HepG2 (cell line): ENCODE data around the gene ADSS2. TPM values are rescaled to one million over a fixed set of nuclear protein-coding genes. Genes with fewer than 3 reads are reported as not detected.
A peak's percentile ranks its signal among the peaks of the same experiment; 100 is the strongest.

Experiments
- ELF1 ChIP-seq: sonication (generic); formaldehyde crosslinking; IDR thresholded peaks from 2 replicates; pipeline ENCODE4 v1.4.0; 2020; ENCODE audit warnings: missing genetic modification reagents
- FOXK1 ChIP-seq: sonication (generic); formaldehyde crosslinking; IDR thresholded peaks from 2 replicates; pipeline ENCODE4 v1.4.0; 2020; ENCODE audit warnings: low read depth, missing genetic modification reagents, borderline replicate concordance
- HNRNPLL ChIP-seq: fragments of 200-400 bp; formaldehyde crosslinking; IDR thresholded peaks from 2 replicates; pipeline ENCODE4 v1.6.1; 2017; ENCODE audit warnings: mild to moderate bottlenecking, low read depth, low read length; ENCODE audit not compliant: poor library complexity, severe bottlenecking
- IKZF1 ChIP-seq: fragments of 450-650 bp; IDR thresholded peaks from 2 replicates; pipeline ENCODE4 v1.7.1; 2016
- KMT2B ChIP-seq: IDR thresholded peaks from 2 replicates; pipeline ENCODE4 v1.6.1; 2016; ENCODE audit warnings: missing genetic modification reagents, missing compliant biosample characterization
- MXD4 ChIP-seq: IDR thresholded peaks from 2 replicates; pipeline ENCODE4 v1.6.1; 2016; ENCODE audit warnings: mild to moderate bottlenecking, missing biosample characterization, missing genetic modification reagents
- MYC ChIP-seq: sonication (generic); formaldehyde crosslinking; IDR thresholded peaks from 2 replicates; pipeline ENCODE4 v1.9.0; 2021; ENCODE audit warnings: missing genetic modification reagents, borderline replicate concordance
- NFATC3 ChIP-seq: sonication (generic); formaldehyde crosslinking; IDR thresholded peaks from 2 replicates; pipeline ENCODE4 v1.5.1; 2020; ENCODE audit warnings: mild to moderate bottlenecking, missing genetic modification reagents
- SPEN ChIP-seq: sonication (generic); formaldehyde crosslinking; IDR thresholded peaks from 2 replicates; pipeline ENCODE4 v1.5.1; 2020; ENCODE audit warnings: low read depth, mild to moderate bottlenecking, missing genetic modification reagents
- TP53 ChIP-seq: sonication (generic); formaldehyde crosslinking; conservative IDR thresholded peaks from 2 replicates; pipeline ENCODE4 v1.4.0; 2020; ENCODE audit warnings: missing genetic modification reagents
- ZNF775 ChIP-seq: sonication (generic); formaldehyde crosslinking; IDR thresholded peaks from 2 replicates; pipeline ENCODE4 v1.4.0; 2020; ENCODE audit warnings: missing genetic modification reagents, mild to moderate bottlenecking, moderate library complexity, borderline replicate concordance
- ZNF792 ChIP-seq: IDR thresholded peaks from 2 replicates; pipeline ENCODE4 v1.6.1; 2016
- ZNF841 ChIP-seq: sonication (generic); formaldehyde crosslinking; IDR thresholded peaks from 2 replicates; pipeline ENCODE4 v1.8.1; 2023; ENCODE audit warnings: missing genetic modification reagents, borderline replicate concordance
- polyA plus RNA-seq, 8 experiments: library from polyadenylated mRNA; depleted of rRNA in 3 of 8; stranded (reverse) in 7 of 8; unstranded in 1 of 8; fragments of >200 nt; fragmentation: Illumina TruSeq in 4 of 8; extraction: Trizol in 4 of 8; gene quantifications; 2 replicates each; pipeline versions ENCODE4 v1.2.1 to v1.2.3, GENCODE V29; 2011 to 2016; ENCODE audit warnings: low read depth in 4 of 8, missing spikeins in 1 of 8, mixed read lengths in 1 of 8; ENCODE audit not compliant: insufficient read depth in 1 of 8
- total RNA-seq, 5 experiments: library from RNA; depleted of rRNA; stranded (reverse); fragments of >200 nt; fragmentation: Illumina TruSeq; extraction: Trizol; gene quantifications; 2 replicates each; pipeline ENCODE4 v1.2.3, GENCODE V29; 2016; ENCODE audit warnings: low read depth in 1 of 5
- TF ChIP-seq, protein P1 (sequence below): sonication (generic); formaldehyde crosslinking; IDR thresholded peaks from 2 replicates; pipeline ENCODE4 v1.4.0; 2020; ENCODE audit warnings: missing genetic modification reagents
- TF ChIP-seq, protein P2 (sequence below): sonication (generic); formaldehyde crosslinking; IDR thresholded peaks from 2 replicates; pipeline ENCODE4 v1.5.0; 2020; ENCODE audit warnings: mild to moderate bottlenecking, missing genetic modification reagents, moderate library complexity
- TF ChIP-seq, protein P3 (sequence below): sonication (generic); formaldehyde crosslinking; IDR thresholded peaks from 2 replicates; pipeline ENCODE4 v1.4.0; 2020; ENCODE audit warnings: mild to moderate bottlenecking, missing genetic modification reagents
- TF ChIP-seq, protein P4 (sequence below): sonication (generic); formaldehyde crosslinking; IDR thresholded peaks from 2 replicates; pipeline ENCODE4 v1.8.1; 2023; ENCODE audit warnings: missing genetic modification reagents, mild to moderate bottlenecking, borderline replicate concordance
- TF ChIP-seq, protein P5 (sequence below): sonication (generic); formaldehyde crosslinking; IDR thresholded peaks from 2 replicates; pipeline ENCODE4 v1.8.1; 2022; ENCODE audit warnings: low read depth, mild to moderate bottlenecking, missing genetic modification reagents
- TF ChIP-seq, protein P6 (sequence below): sonication (generic); formaldehyde crosslinking; IDR thresholded peaks from 2 replicates; pipeline ENCODE4 v1.8.1; 2023; ENCODE audit warnings: mild to moderate bottlenecking, missing genetic modification reagents
- TF ChIP-seq, protein P7 (sequence below): sonication (generic); formaldehyde crosslinking; conservative IDR thresholded peaks from 2 replicates; pipeline ENCODE4 v1.4.0; 2020; ENCODE audit warnings: missing genetic modification reagents

ADSS2 gene
- total and polyA plus RNA-seq, 2 of the 13 experiments (the other 11 are each of a cell fraction or from before 2014, with no cell fraction given): 15.1 to 43.4 TPM

DNA sequence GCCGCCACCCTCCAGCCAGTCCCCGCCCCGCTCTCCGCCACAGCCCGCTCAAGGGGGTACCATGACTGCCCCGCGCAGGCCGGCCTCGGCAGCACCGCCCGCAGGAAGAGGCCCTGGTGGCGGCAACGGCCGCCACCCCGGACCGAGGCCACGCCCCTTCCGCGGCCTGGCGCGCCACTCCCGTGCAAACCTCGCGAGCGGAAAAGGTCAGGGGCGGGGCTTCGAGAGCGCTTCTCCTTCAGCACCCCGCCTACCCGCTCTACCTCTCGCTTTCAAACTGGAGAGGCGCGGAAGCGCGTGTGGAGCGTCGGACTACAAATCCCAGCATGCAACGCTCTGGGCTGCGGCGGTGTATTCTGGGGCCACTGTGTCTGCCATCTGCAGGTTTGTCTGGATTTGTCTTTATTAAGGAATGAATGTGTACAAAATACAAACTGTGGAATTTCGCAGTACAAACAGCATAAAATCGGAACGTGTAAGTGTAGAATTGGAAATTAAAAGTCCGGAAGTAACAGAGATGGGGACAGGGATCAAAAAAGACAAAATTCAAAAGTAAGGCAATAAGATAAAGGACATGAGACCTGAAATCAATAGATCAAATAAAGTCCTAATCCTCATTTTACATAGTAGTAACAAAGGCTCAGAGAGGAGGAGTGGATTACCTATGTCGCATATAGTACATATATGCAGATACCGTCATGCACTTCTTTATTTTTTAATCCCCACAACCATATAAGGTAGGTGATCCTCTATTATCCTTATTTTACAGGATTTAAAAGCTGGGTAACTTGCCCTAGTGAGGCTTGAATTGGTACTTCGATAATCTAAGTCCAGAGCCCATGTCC is 464 bp upstream of the ADSS2 start (continued):
- 0 out of 2 replicates have a peak, but pooled peaks have one; percentile 34 for TF ChIP-seq TP53 (CRISPR knock-in tag)
- TF ChIP-seq HNRNPLL: peak; percentile 61
- no peak for TF ChIP-seq IKZF1
- peak; percentile 74 for TF ChIP-seq MYC (CRISPR knock-in tag)
- TF ChIP-seq, protein P1, sequence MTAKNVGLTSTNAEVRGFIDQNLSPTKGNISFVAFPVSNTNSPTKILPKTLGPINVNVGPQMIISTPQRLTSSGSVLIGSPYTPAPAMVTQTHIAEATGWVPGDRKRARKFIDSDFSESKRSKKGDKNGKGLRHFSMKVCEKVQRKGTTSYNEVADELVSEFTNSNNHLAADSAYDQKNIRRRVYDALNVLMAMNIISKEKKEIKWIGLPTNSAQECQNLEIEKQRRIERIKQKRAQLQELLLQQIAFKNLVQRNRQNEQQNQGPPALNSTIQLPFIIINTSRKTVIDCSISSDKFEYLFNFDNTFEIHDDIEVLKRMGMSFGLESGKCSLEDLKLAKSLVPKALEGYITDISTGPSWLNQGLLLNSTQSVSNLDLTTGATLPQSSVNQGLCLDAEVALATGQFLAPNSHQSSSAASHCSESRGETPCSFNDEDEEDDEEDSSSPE (CRISPR knock-in tag): peak; percentile 97
- peak; percentile 22; the same call in 1 of the 2 replicates for TF ChIP-seq KMT2B (CRISPR knock-in tag)
- TF ChIP-seq, protein P2, sequence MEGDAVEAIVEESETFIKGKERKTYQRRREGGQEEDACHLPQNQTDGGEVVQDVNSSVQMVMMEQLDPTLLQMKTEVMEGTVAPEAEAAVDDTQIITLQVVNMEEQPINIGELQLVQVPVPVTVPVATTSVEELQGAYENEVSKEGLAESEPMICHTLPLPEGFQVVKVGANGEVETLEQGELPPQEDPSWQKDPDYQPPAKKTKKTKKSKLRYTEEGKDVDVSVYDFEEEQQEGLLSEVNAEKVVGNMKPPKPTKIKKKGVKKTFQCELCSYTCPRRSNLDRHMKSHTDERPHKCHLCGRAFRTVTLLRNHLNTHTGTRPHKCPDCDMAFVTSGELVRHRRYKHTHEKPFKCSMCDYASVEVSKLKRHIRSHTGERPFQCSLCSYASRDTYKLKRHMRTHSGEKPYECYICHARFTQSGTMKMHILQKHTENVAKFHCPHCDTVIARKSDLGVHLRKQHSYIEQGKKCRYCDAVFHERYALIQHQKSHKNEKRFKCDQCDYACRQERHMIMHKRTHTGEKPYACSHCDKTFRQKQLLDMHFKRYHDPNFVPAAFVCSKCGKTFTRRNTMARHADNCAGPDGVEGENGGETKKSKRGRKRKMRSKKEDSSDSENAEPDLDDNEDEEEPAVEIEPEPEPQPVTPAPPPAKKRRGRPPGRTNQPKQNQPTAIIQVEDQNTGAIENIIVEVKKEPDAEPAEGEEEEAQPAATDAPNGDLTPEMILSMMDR (CRISPR knock-in tag): peak; percentile 61
- peak; percentile 26; the same call in 1 of the 2 replicates for TF ChIP-seq FOXK1 (CRISPR knock-in tag)
- no peak for TF ChIP-seq NFATC3
- TF ChIP-seq, protein P3, sequence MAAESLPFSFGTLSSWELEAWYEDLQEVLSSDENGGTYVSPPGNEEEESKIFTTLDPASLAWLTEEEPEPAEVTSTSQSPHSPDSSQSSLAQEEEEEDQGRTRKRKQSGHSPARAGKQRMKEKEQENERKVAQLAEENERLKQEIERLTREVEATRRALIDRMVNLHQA (CRISPR knock-in tag): no peak
- TF ChIP-seq ZNF841 (CRISPR knock-in tag): no peak
- TF ChIP-seq, protein P4, sequence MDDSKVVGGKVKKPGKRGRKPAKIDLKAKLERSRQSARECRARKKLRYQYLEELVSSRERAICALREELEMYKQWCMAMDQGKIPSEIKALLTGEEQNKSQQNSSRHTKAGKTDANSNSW: no peak
- TF ChIP-seq ELF1 (CRISPR knock-in tag): peak; percentile 93
- TF ChIP-seq ZNF792: peak; percentile 42; the same call in 1 of the 2 replicates
- TF ChIP-seq MXD4: no peak
- TF ChIP-seq SPEN (CRISPR knock-in tag): peak; percentile 89
- TF ChIP-seq, protein P5, sequence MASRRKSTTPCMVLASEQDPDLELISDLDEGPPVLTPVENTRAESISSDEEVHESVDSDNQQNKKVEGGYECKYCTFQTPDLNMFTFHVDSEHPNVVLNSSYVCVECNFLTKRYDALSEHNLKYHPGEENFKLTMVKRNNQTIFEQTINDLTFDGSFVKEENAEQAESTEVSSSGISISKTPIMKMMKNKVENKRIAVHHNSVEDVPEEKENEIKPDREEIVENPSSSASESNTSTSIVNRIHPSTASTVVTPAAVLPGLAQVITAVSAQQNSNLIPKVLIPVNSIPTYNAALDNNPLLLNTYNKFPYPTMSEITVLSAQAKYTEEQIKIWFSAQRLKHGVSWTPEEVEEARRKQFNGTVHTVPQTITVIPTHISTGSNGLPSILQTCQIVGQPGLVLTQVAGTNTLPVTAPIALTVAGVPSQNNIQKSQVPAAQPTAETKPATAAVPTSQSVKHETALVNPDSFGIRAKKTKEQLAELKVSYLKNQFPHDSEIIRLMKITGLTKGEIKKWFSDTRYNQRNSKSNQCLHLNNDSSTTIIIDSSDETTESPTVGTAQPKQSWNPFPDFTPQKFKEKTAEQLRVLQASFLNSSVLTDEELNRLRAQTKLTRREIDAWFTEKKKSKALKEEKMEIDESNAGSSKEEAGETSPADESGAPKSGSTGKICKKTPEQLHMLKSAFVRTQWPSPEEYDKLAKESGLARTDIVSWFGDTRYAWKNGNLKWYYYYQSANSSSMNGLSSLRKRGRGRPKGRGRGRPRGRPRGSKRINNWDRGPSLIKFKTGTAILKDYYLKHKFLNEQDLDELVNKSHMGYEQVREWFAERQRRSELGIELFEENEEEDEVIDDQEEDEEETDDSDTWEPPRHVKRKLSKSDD (CRISPR knock-in tag): 0 out of 2 replicates have a peak, but pooled peaks have one; percentile 53
- TF ChIP-seq, protein P6, sequence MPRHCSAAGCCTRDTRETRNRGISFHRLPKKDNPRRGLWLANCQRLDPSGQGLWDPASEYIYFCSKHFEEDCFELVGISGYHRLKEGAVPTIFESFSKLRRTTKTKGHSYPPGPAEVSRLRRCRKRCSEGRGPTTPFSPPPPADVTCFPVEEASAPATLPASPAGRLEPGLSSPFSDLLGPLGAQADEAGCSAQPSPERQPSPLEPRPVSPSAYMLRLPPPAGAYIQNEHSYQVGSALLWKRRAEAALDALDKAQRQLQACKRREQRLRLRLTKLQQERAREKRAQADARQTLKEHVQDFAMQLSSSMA (CRISPR knock-in tag): no peak
- no peak for TF ChIP-seq ZNF775 (CRISPR knock-in tag)
- TF ChIP-seq, protein P7, sequence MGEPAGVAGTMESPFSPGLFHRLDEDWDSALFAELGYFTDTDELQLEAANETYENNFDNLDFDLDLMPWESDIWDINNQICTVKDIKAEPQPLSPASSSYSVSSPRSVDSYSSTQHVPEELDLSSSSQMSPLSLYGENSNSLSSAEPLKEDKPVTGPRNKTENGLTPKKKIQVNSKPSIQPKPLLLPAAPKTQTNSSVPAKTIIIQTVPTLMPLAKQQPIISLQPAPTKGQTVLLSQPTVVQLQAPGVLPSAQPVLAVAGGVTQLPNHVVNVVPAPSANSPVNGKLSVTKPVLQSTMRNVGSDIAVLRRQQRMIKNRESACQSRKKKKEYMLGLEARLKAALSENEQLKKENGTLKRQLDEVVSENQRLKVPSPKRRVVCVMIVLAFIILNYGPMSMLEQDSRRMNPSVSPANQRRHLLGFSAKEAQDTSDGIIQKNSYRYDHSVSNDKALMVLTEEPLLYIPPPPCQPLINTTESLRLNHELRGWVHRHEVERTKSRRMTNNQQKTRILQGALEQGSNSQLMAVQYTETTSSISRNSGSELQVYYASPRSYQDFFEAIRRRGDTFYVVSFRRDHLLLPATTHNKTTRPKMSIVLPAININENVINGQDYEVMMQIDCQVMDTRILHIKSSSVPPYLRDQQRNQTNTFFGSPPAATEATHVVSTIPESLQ (CRISPR knock-in tag): no peak
